HepG2 (cell line): ENCODE data around the gene FRK. TPM values are rescaled to one million over a fixed set of nuclear protein-coding genes. Genes with fewer than 3 reads are reported as not detected.
A peak's percentile ranks its signal among the peaks of the same experiment; 100 is the strongest.

Experiments used
- ATAC-seq: fragments of 200-7000 bp; cut with Tn5 transposase; 3 replicates; pipeline ENCODE4 v1.9.1; 2020; ENCODE audit warnings: mild to moderate bottlenecking, moderate library complexity
- BruUV-seq: library from RNA; stranded (reverse); fragments of 400-500 nt; replicated peaks from 2 replicates; lab custom pipeline; 2021; lab: Mats Ljungman, UMichigan
- CTCF ChIA-PET: fragments of 300-600 bp; formaldehyde crosslinking; extraction: SDS; loops from one replicate; lab custom pipeline; 2021; ENCODE audit warnings: low total read pairs, inconsistent platforms, low intra/inter-chr PET ratio; lab: Yijun Ruan, JAX
- POLR2A ChIA-PET: fragments of 350-600 bp; sonication (Branson Sonifier 250); formaldehyde crosslinking; loops from one replicate; lab custom pipeline; 2020; ENCODE audit warnings: antibody characterized with exemption, inconsistent platforms; lab: Yijun Ruan, JAX
- DNase-seq: peaks from one replicate; pipeline ENCODE4 v3.0.0-alpha.2; 2015; ENCODE audit warnings: low spot score
- FAIRE-seq: peaks from 3 replicates; lab custom pipeline; 2011; peaks lifted over from hg19 to GRCh38; lab: Jason Lieb, UNC
- H2AFZ ChIP-seq: one replicate; pipeline ENCODE4 v1.6.1; 2011; ENCODE audit warnings: low read length, inconsistent platforms
- H3K27ac ChIP-seq: fragments of 300-600 bp; 3 replicates; pipeline ENCODE4 v1.8.0; 2011; ENCODE audit warnings: mixed run types, mild to moderate bottlenecking, mixed read lengths, low read length, inconsistent platforms; ENCODE audit not compliant: insufficient read depth; ENCODE audit errors: extremely low read length
- H3K27me3 ChIP-seq, 2 experiments: fragments of 200-600 bp in 1 of 2; 2 replicates in 1 of 2; 3 replicates in 1 of 2; pipeline versions ENCODE4 v1.6.0 to v1.8.0; 2011; ENCODE audit warnings: low read length in 2 of 2, mild to moderate bottlenecking in 2 of 2, moderate library complexity in 2 of 2, inconsistent platforms in 1 of 2; ENCODE audit not compliant: insufficient read depth in 2 of 2, control insufficient read depth in 1 of 2
- H3K36me3 ChIP-seq, 2 experiments: fragments of 200-600 bp in 1 of 2; replicated peaks in 1 of 2; 2 replicates in 1 of 2; 3 replicates in 1 of 2; pipeline versions ENCODE4 v1.5.1 to v1.8.0; 2011; ENCODE audit warnings: low read length in 2 of 2, inconsistent platforms in 1 of 2; ENCODE audit not compliant: insufficient read depth in 2 of 2, control insufficient read depth in 1 of 2
- H3K4me1 ChIP-seq: 2 replicates; pipeline ENCODE4 v1.5.1; 2012; ENCODE audit warnings: low read length, inconsistent platforms; ENCODE audit not compliant: insufficient read depth
- H3K4me2 ChIP-seq: 2 replicates; pipeline ENCODE4 v1.6.0; 2011; ENCODE audit warnings: low read depth, low read length, inconsistent platforms
- H3K4me3 ChIP-seq, 3 experiments: fragments of 200-600 bp in 1 of 3; sonication (generic), shearing (Covaris generic) in 1 of 3; replicated peaks in 1 of 3; 2 replicates each; pipeline ENCODE4 v1.5.1; 2011 to 2016; ENCODE audit warnings: low read length in 3 of 3, inconsistent platforms in 2 of 3, low read depth in 2 of 3, mild to moderate bottlenecking in 2 of 3, control low read depth in 1 of 3, mixed read lengths in 1 of 3; ENCODE audit not compliant: insufficient read depth in 1 of 3
- H3K79me2 ChIP-seq: one replicate; pipeline ENCODE4 v1.6.1; 2011; ENCODE audit warnings: low read length, inconsistent platforms; ENCODE audit not compliant: insufficient read depth
- H3K9ac ChIP-seq: 2 replicates; pipeline ENCODE4 v1.6.0; 2011; ENCODE audit warnings: mild to moderate bottlenecking, low read depth, low read length, inconsistent platforms; ENCODE audit not compliant: insufficient read depth
- H3K9me3 ChIP-seq: 2 replicates; pipeline ENCODE4 v1.5.1; 2012; ENCODE audit warnings: mild to moderate bottlenecking, low read length
- H4K20me1 ChIP-seq: 2 replicates; pipeline ENCODE4 v1.6.0; 2011; ENCODE audit warnings: inconsistent platforms, mild to moderate bottlenecking, low read length, moderate library complexity; ENCODE audit not compliant: insufficient read depth
- CBX5 ChIP-seq: sonication (generic); formaldehyde crosslinking; IDR thresholded peaks from 2 replicates; pipeline ENCODE4 v1.4.0; 2020; ENCODE audit warnings: missing genetic modification reagents, borderline replicate concordance
- DDIT3 ChIP-seq: sonication (generic); formaldehyde crosslinking; IDR thresholded peaks from 2 replicates; pipeline ENCODE4 v1.4.0; 2020; ENCODE audit warnings: mild to moderate bottlenecking, missing genetic modification reagents
- ESRRA ChIP-seq: sonication (generic); formaldehyde crosslinking; IDR thresholded peaks from 2 replicates; pipeline ENCODE4 v1.5.1; 2020; ENCODE audit warnings: mild to moderate bottlenecking, low read depth, missing genetic modification reagents
- HOXA9 ChIP-seq: sonication (generic); formaldehyde crosslinking; IDR thresholded peaks from 2 replicates; pipeline ENCODE4 v1.8.1; 2022; ENCODE audit warnings: missing genetic modification reagents, mild to moderate bottlenecking, moderate library complexity, borderline replicate concordance
- PPARG ChIP-seq: conservative IDR thresholded peaks from 2 replicates; pipeline ENCODE4 v1.6.1; 2016; ENCODE audit warnings: missing biosample characterization, missing genetic modification reagents
- RERE ChIP-seq: IDR thresholded peaks from 2 replicates; pipeline ENCODE4 v1.6.1; 2016; ENCODE audit warnings: low read depth, missing genetic modification reagents, missing compliant biosample characterization
- ZGPAT ChIP-seq: IDR thresholded peaks from 2 replicates; pipeline ENCODE4 v1.6.1; 2016; ENCODE audit warnings: mild to moderate bottlenecking
- ZNF101 ChIP-seq: sonication (generic); formaldehyde crosslinking; IDR thresholded peaks from 2 replicates; pipeline ENCODE4 v1.4.0; 2020; ENCODE audit warnings: mild to moderate bottlenecking, low read depth, missing genetic modification reagents, borderline replicate concordance
- ZNF263 ChIP-seq: sonication (generic); formaldehyde crosslinking; IDR thresholded peaks from 2 replicates; pipeline ENCODE4 v1.4.0; 2020; ENCODE audit warnings: missing genetic modification reagents
- ZNF883 ChIP-seq: sonication (generic); formaldehyde crosslinking; IDR thresholded peaks from 2 replicates; pipeline ENCODE4 v1.5.1; 2020; ENCODE audit warnings: mild to moderate bottlenecking, missing genetic modification reagents; ENCODE audit errors: not compliant biosample characterization
- ZSCAN21 ChIP-seq: sonication (generic); formaldehyde crosslinking; IDR thresholded peaks from 2 replicates; pipeline ENCODE4 v1.8.0; 2022; ENCODE audit warnings: mild to moderate bottlenecking, missing genetic modification reagents, moderate library complexity, borderline replicate concordance
- ZSCAN29 ChIP-seq: sonication (generic); formaldehyde crosslinking; conservative IDR thresholded peaks from 2 replicates; pipeline ENCODE4 v1.4.0; 2020; ENCODE audit warnings: mild to moderate bottlenecking, missing genetic modification reagents
- in situ Hi-C: cut with HindIII; loops from 2 replicates; pipeline ENCODE4 v1.10.0; 2017; ENCODE audit warnings: low pct_unique_long_range_greater_than_20kb; ENCODE audit not compliant: extremely low pct_ligation_motif_present
- intact Hi-C: fragments of 100-400 bp; cut with micrococcal nuclease; formaldehyde crosslinking; loops from one replicate; pipeline ENCODE4 v1.10.0; 2022; ENCODE audit not compliant: unreplicated experiment
- polyA plus RNA-seq, 8 experiments: library from polyadenylated mRNA; depleted of rRNA in 3 of 8; stranded (reverse) in 7 of 8; unstranded in 1 of 8; fragments of >200 nt; fragmentation: Illumina TruSeq in 4 of 8; extraction: Trizol in 4 of 8; gene quantifications; 2 replicates each; pipeline versions ENCODE4 v1.2.1 to v1.2.3, GENCODE V29; 2011 to 2016; ENCODE audit warnings: low read depth in 4 of 8, missing spikeins in 1 of 8, mixed read lengths in 1 of 8; ENCODE audit not compliant: insufficient read depth in 1 of 8
- total RNA-seq, 5 experiments: library from RNA; depleted of rRNA; stranded (reverse); fragments of >200 nt; fragmentation: Illumina TruSeq; extraction: Trizol; gene quantifications; 2 replicates each; pipeline ENCODE4 v1.2.3, GENCODE V29; 2016; ENCODE audit warnings: low read depth in 1 of 5

The FRK gene
- total and polyA plus RNA-seq, 2 of the 13 experiments (the other 11 are each of a cell fraction or from before 2014, with no cell fraction given): 1.3 to 2.9 TPM

GRCh38 chr6:116015561-116015960 is 45.1 kb downstream of the FRK start:
- no peak for DNase-seq
- BruUV-seq: no TSS peak
- intact Hi-C loops (no loop called here), in situ Hi-C loops (no loop called here)
- Histone ChIP-seq H3K9ac (no peak overlapping the region), H2AFZ (no peak overlapping the region), H3K4me1 (peaks cover 86% of the 10 kb centered on the region), H4K20me1 (no peaks in the 10 kb centered on the region; the same call in 1 of the 2 replicates), H3K79me2 (peaks cover 23% of the 10 kb centered on the region), H3K36me3 (no peaks in the 10 kb centered on the region), H3K27ac (no peak overlapping the region), H3K4me3 (no peak overlapping the region), H3K4me2 (no peak overlapping the region), H3K27me3 (no peaks in the 10 kb centered on the region), H3K9me3 (no peaks in the 10 kb centered on the region)
- FAIRE-seq: no peak
- ChIA-PET CTCF (no interaction called here), POLR2A (interaction anchor here (1.5 to 2.5 kb wide), 2 partner anchors 45 to 85 kb away, joined by 7 to 23 read pairs; partner anchors contain the start of genes FRK and NT5DC1)
- ATAC-seq: no peak
- no peak for TF ChIP-seq ZSCAN29
- no peak for TF ChIP-seq ZNF263
- TF ChIP-seq ZSCAN21: no peak
- no peak for TF ChIP-seq RERE (CRISPR knock-in tag)
- no peak for TF ChIP-seq HOXA9 (CRISPR knock-in tag)
- peak; percentile 46; the same call in 1 of the 2 replicates for TF ChIP-seq PPARG
- 0 out of 2 replicates have a peak, but pooled peaks have one; percentile 1 for TF ChIP-seq ZGPAT (CRISPR knock-in tag)
- TF ChIP-seq DDIT3 (CRISPR knock-in tag): no peak
- TF ChIP-seq ZNF883: no peak
- TF ChIP-seq CBX5 (CRISPR knock-in tag): no peak
- no peak for TF ChIP-seq ESRRA (CRISPR knock-in tag)
- TF ChIP-seq ZNF101 (CRISPR knock-in tag): no peak
